RWPE2 (cell line): ENCODE data around the gene ANKRD13B.

Source experiments
- ATAC-seq: fragments of 200-7000 bp; cut with Tn5 transposase; 3 replicates; pipeline ENCODE4 v1.9.1; 2021; ENCODE audit warnings: low read depth
- DNase-seq: peaks from one replicate; pipeline ENCODE4 v3.0.0-alpha.2; 2020; ENCODE audit warnings: low spot score
- H3K27ac ChIP-seq: fragments of 450-650 bp; 2 replicates; pipeline ENCODE4 v1.5.1; 2017; ENCODE audit warnings: mild to moderate bottlenecking; ENCODE audit not compliant: poor library complexity, severe bottlenecking
- H3K27me3 ChIP-seq: fragments of 250-450 bp; sonication (Bioruptor Pico); 2 replicates; pipeline ENCODE4 v1.5.1; 2021; ENCODE audit warnings: mild to moderate bottlenecking, moderate library complexity; ENCODE audit not compliant: insufficient read depth, poor library complexity, severe bottlenecking
- H3K36me3 ChIP-seq: fragments of 250-450 bp; sonication (Bioruptor Pico); 2 replicates; pipeline ENCODE4 v1.5.1; 2020; ENCODE audit warnings: low read depth, mild to moderate bottlenecking, moderate library complexity
- H3K4me1 ChIP-seq: fragments of 250-450 bp; sonication (Bioruptor Pico); 2 replicates; pipeline ENCODE4 v1.5.1; 2021; ENCODE audit warnings: mild to moderate bottlenecking, moderate library complexity; ENCODE audit not compliant: insufficient read depth, poor library complexity, severe bottlenecking
- H3K4me3 ChIP-seq: fragments of 250-450 bp; sonication (Bioruptor Pico); 2 replicates; pipeline ENCODE4 v1.5.1; 2021; ENCODE audit warnings: mild to moderate bottlenecking, moderate library complexity; ENCODE audit not compliant: severe bottlenecking
- H3K9me3 ChIP-seq: fragments of 250-450 bp; sonication (Bioruptor Pico); 2 replicates; pipeline ENCODE4 v1.5.1; 2021; ENCODE audit warnings: mild to moderate bottlenecking, moderate library complexity; ENCODE audit not compliant: severe bottlenecking
- TF ChIP-seq, protein P1 (sequence below): fragments of 450-650 bp; IDR thresholded peaks from one replicate; pipeline ENCODE4 v1.5.1; 2017; ENCODE audit warnings: mild to moderate bottlenecking, moderate library complexity; ENCODE audit not compliant: poor library complexity, severe bottlenecking

The ANKRD13B gene

DNA sequence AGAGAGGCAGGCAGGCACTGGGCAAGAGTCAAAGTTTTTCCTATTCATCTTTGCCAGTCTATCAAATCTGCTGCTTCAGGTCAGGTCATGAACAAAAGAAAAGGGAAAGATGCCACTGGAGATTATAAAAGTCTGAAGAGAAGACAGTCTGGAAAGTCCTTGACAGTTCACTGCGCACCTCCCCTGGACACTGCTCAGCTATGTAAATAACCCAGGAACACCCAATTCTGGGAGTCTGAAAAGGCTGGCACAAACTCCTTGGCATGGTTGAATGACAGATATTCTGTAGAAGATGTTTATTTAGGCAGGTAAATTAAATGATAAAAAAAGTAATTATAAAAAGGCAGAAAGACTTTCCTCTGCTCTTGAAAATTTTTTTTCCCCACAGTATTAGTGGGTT is 35.0 kb downstream of the ANKRD13B start:
- H3K9me3 ChIP-seq = no peaks in the 10 kb centered on the region
- no peak for DNase-seq
- TF ChIP-seq, protein P1, sequence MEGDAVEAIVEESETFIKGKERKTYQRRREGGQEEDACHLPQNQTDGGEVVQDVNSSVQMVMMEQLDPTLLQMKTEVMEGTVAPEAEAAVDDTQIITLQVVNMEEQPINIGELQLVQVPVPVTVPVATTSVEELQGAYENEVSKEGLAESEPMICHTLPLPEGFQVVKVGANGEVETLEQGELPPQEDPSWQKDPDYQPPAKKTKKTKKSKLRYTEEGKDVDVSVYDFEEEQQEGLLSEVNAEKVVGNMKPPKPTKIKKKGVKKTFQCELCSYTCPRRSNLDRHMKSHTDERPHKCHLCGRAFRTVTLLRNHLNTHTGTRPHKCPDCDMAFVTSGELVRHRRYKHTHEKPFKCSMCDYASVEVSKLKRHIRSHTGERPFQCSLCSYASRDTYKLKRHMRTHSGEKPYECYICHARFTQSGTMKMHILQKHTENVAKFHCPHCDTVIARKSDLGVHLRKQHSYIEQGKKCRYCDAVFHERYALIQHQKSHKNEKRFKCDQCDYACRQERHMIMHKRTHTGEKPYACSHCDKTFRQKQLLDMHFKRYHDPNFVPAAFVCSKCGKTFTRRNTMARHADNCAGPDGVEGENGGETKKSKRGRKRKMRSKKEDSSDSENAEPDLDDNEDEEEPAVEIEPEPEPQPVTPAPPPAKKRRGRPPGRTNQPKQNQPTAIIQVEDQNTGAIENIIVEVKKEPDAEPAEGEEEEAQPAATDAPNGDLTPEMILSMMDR = no peak
- no peak overlapping the region for H3K27ac ChIP-seq
- H3K36me3 ChIP-seq = peaks cover 5% of the 10 kb centered on the region; the same call in 1 of the 2 replicates
- H3K4me3 ChIP-seq = no peak overlapping the region
- ATAC-seq = no peak
- H3K27me3 ChIP-seq = no peaks in the 10 kb centered on the region
- H3K4me1 ChIP-seq = peaks cover 13% of the 10 kb centered on the region

DNA sequence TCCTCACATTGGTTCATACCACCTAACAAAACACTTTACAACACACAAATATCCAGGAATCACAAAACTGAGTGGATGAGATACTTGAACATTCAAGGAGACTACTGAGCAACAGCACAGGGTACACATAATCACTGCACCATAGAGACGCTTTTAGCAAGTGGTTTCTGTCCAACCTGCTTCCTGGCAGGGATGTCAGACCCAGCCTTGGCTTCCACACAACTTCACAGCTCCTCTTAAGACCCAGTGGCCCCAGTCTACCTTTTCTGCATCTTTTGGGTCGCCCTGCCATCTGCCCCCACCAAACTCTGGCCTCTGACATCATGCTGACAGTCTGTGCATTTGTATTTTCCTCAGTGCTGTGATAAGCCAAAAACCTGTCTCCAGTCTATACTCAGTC is 35.7 kb downstream of the ANKRD13B start:
- Histone ChIP-seq H3K27ac (no peak overlapping the region), H3K27me3 (no peaks in the 10 kb centered on the region), H3K4me1 (peaks cover 6% of the 10 kb centered on the region), H3K36me3 (peaks cover 5% of the 10 kb centered on the region; the same call in 1 of the 2 replicates), H3K4me3 (no peak overlapping the region), H3K9me3 (no peaks in the 10 kb centered on the region)
- TF ChIP-seq, protein P1 = no peak
- no peak for DNase-seq
- no peak for ATAC-seq

DNA sequence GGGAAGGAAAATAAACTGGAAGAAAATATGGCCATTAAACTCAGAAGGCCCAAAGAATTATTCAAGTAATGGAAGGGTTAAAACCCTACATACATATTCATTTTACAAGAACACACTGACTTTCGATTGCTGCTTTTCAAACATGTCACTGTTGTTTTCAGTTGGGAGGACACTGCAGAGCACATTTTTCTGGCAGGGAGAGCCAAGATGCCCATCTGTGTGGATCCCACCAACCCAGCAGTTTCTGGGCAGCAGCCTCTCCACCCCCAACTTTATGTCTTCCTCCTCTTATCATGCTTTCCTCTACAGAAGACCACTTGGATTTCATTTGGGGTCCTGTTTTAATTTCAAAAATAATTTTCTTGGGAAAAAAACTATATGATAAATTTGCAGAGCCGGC is 36.9 kb downstream of the ANKRD13B start:
- H3K4me3 ChIP-seq = no peak overlapping the region
- TF ChIP-seq, protein P1 = no peak
- no peaks in the 10 kb centered on the region for H3K27me3 ChIP-seq
- DNase-seq (no peak), ATAC-seq (no peak)
- H3K27ac ChIP-seq = no peak overlapping the region
- no peaks in the 10 kb centered on the region for H3K9me3 ChIP-seq
- H3K36me3 ChIP-seq = peaks cover 5% of the 10 kb centered on the region; the same call in 1 of the 2 replicates
- H3K4me1 ChIP-seq = no peaks in the 10 kb centered on the region

DNA sequence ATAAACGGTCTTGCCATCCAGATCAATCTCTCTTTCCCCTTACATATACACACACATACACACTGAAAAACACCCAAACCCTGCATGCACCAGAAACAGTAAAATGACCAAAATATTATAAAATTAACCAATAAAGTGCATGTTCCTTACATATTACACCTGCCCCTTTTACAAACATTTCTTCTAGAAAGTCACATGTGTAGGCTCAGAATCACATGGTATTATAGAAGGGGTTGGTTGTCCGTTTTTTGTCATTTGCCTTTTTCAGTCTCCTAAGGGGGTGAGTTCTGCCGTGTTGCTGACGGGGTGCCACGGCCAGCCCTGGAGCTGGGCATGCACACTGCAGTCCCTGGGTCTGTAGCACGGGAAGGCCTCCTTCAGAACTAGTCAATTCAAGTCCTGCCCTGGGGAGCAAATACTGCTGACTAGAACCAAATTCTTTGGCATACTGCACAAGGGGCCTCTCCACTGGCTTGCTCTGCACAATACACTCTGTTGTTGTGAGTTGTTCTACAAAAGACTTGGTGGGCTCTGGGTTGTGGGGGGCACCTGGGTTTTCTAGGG is 37.8 kb downstream of the ANKRD13B start:
- Histone ChIP-seq H3K36me3 (peaks cover 8% of the 10 kb centered on the region), H3K27me3 (no peaks in the 10 kb centered on the region), H3K9me3 (no peaks in the 10 kb centered on the region), H3K4me3 (no peak overlapping the region), H3K27ac (no peak overlapping the region), H3K4me1 (no peaks in the 10 kb centered on the region)
- ATAC-seq = no peak
- TF ChIP-seq, protein P1 = no peak
- DNase-seq = no peak

DNA sequence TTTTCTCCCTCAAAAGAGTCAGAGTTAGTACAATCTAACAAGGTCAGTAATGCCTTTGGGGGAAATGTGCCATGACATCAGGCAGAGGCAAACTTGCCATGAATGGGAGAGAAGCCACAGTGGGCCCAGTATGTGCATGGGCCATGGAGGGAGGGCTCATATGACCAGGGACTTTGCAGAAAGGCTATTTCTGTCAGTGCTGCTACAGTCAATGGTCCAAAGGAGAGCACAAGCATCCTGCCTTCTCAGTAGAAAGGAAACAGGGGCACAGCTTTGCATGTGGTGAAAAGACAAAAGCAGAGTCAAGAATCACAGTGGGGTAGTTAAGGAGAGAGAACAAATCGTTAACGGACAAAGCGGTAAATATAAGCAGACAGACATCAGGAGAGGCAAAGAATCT is 41.0 kb downstream of the ANKRD13B start:
- DNase-seq (no peak), ATAC-seq (no peak)
- Histone ChIP-seq H3K4me1 (peaks cover 2% of the 10 kb centered on the region), H3K4me3 (no peak overlapping the region), H3K27me3 (no peaks in the 10 kb centered on the region), H3K36me3 (peaks cover 16% of the 10 kb centered on the region), H3K27ac (no peak overlapping the region), H3K9me3 (no peaks in the 10 kb centered on the region)
- TF ChIP-seq, protein P1 = no peak
